CD4-positive, alpha-beta memory T cell (primary cell): ENCODE results near the gene CKM. TPM values are rescaled to one million over a fixed set of nuclear protein-coding genes. Genes with fewer than 3 reads are reported as not detected.

ENCODE experiments used
- polyA plus RNA-seq, 2 donors: library from polyadenylated mRNA; unstranded; fragments of 300-500 nt; fragmentation: Illumina TruSeq; gene quantifications; one replicate each; pipeline ENCODE4 v1.2.3, GENCODE V29; 2021
- total RNA-seq, 2 experiments: library from RNA; stranded (reverse); gene quantifications; one replicate each; pipeline ENCODE4 v1.2.3, GENCODE V29; 2021

Gene CKM
- total and polyA plus RNA-seq, 4 experiments from 2014 or later = not detected

Other genes starting within 250 kb of the CKM start
- 1 to 10 TPM; 1.7 to 1.9 TPM for gene ZNF296, start 246.4 kb downstream of the CKM start, total RNA-seq
- 1 to 10 TPM in 1 of 2 donors, under 1 TPM in 1; 0.98 to 3.2 TPM for gene ZNF296, start 246.4 kb downstream of the CKM start, polyA plus RNA-seq
- gene GEMIN7, start 243.6 kb downstream of the CKM start, total RNA-seq = 10 to 100 TPM; 15.9 to 17.6 TPM
- gene GEMIN7, start 243.6 kb downstream of the CKM start, polyA plus RNA-seq = 10 to 100 TPM; 34.9 to 75.3 TPM
- 10 to 100 TPM; 25.2 to 26.2 TPM for gene PPP1R37, start 229.7 kb downstream of the CKM start, total RNA-seq
- gene PPP1R37, start 229.7 kb downstream of the CKM start, polyA plus RNA-seq = 1 to 10 TPM in 1 of 2 donors, under 1 TPM in 1; 0.31 to 1.4 TPM
- 1 to 10 TPM in 1 of 2 experiments, under 1 TPM in 1; 0.80 to 1.2 TPM for gene NKPD1, start 161.9 kb downstream of the CKM start, total RNA-seq
- under 1 TPM in 1 of 2 donors, not detected in 1; 0.61 TPM for gene NKPD1, start 161.9 kb downstream of the CKM start, polyA plus RNA-seq
- 10 to 100 TPM; 49.1 to 51.9 TPM for gene TRAPPC6A, start 144.6 kb downstream of the CKM start, total RNA-seq
- 100 to 1,000 TPM; 160 to 246 TPM for gene TRAPPC6A, start 144.6 kb downstream of the CKM start, polyA plus RNA-seq
- 10 to 100 TPM; 26.5 to 29.9 TPM for gene BLOC1S3, start 144.1 kb downstream of the CKM start, total RNA-seq
- gene BLOC1S3, start 144.1 kb downstream of the CKM start, polyA plus RNA-seq = 10 to 100 TPM in 1 of 2 donors, 1 to 10 TPM in 1; 5.3 to 15.4 TPM
- not detected for gene EXOC3L2, start 77.5 kb downstream of the CKM start, total RNA-seq
- not detected for gene EXOC3L2, start 77.5 kb downstream of the CKM start, polyA plus RNA-seq
- gene MARK4, start 71.6 kb downstream of the CKM start, total RNA-seq = 10 to 100 TPM; 24.3 to 25.2 TPM
- gene MARK4, start 71.6 kb downstream of the CKM start, polyA plus RNA-seq = 1 to 10 TPM in 1 of 2 donors, under 1 TPM in 1; 0.11 to 1.7 TPM
- gene KLC3, start 17.9 kb upstream of the CKM start, total RNA-seq = not detected
- not detected for gene KLC3, start 17.9 kb upstream of the CKM start, polyA plus RNA-seq
- 10 to 100 TPM; 17.9 to 19.3 TPM for gene ERCC2, start 47.7 kb upstream of the CKM start, total RNA-seq
- gene ERCC2, start 47.7 kb upstream of the CKM start, polyA plus RNA-seq = 1 to 10 TPM; 5.1 to 9.2 TPM
- gene PPP1R13L, start 82.2 kb upstream of the CKM start, total RNA-seq = 10 to 100 TPM; 10.3 to 13.0 TPM
- under 1 TPM; 0.66 to 0.76 TPM for gene PPP1R13L, start 82.2 kb upstream of the CKM start, polyA plus RNA-seq
- 1 to 10 TPM; 2.0 to 2.9 TPM for gene POLR1G, start 83.8 kb upstream of the CKM start, total RNA-seq
- gene POLR1G, start 83.8 kb upstream of the CKM start, polyA plus RNA-seq = 1 to 10 TPM; 1.2 to 8.4 TPM
- 10 to 100 TPM; 46.6 to 46.9 TPM for gene ERCC1, start 101.0 kb upstream of the CKM start, total RNA-seq
- 10 to 100 TPM; 36.2 to 38.3 TPM for gene ERCC1, start 101.0 kb upstream of the CKM start, polyA plus RNA-seq
- gene FOSB, start 145.1 kb upstream of the CKM start, total RNA-seq = 1 to 10 TPM; 4.2 to 4.7 TPM
- gene FOSB, start 145.1 kb upstream of the CKM start, polyA plus RNA-seq = 10 to 100 TPM; 12.5 to 17.1 TPM
- gene RTN2, start 174.2 kb upstream of the CKM start, total RNA-seq = 1 to 10 TPM in 1 of 2 experiments, under 1 TPM in 1; 0.14 to 1.1 TPM
- under 1 TPM in 1 of 2 donors, not detected in 1; 0.48 TPM for gene RTN2, start 174.2 kb upstream of the CKM start, polyA plus RNA-seq
- gene PPM1N, start 175.6 kb upstream of the CKM start, total RNA-seq = 1 to 10 TPM; 5.8 to 7.9 TPM
- 1 to 10 TPM; 3.7 to 4.0 TPM for gene PPM1N, start 175.6 kb upstream of the CKM start, polyA plus RNA-seq
- gene VASP, start 184.6 kb upstream of the CKM start, total RNA-seq = 10 to 100 TPM; 89.8 to 92.8 TPM
- gene VASP, start 184.6 kb upstream of the CKM start, polyA plus RNA-seq = 10 to 100 TPM; 49.1 to 53.4 TPM